UCSD-AML1 (cell line): Measurements from ENCODE around the gene SRGAP2.
"Not testable (repeated sequence)": the region's sequence is repeated elsewhere in the genome, so short reads cannot be mapped to it uniquely, and the experiment has no call there.

ENCODE experiments used
- DNase-seq: peaks from one replicate; lab custom pipeline; 2025; ENCODE audit not compliant: unreplicated experiment; lab: John Stamatoyannopoulos, UW

The SRGAP2 gene

DNA sequence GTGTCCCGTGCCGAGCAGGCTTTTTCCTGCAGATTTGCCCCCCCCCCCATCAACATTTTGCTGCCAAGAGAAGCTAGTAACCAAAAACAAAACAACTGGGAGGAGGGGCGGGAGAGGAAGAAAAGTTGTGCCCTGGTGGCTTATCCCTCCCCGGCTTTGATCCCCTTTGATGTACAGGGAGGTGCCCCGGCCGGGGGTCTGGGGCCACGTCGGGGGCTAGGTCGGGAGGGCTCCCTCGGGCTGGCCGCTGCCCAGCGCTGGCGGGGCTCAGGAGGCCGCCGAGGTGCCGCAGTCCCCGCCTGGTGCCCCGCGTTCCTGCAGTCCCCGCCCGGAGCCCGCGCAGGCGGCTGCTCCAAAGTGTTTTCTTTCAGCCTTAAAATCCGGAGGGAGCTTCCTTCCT is 1.5 kb downstream of the SRGAP2 start:
- DNase-seq: not testable (repeated sequence)

DNA sequence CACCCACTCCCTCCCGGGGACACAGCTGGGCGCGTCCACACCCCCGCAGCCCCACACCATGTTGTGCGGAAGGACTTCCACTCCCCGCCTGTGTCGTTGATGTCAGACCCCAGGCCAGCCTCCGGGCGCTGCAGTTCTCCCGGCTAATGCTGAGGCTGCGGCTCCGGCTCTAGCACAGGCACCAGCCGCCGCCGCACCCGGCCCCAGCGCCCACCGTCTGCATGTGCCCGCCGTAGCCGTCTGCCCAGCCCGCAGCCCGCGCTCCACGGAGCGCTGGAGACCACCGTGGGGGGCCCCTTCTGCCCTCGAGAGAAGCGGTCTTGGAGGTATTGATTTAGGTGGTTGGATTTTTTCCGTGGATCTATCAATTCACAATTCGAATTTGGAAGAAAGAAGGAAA is 2.2 kb downstream of the SRGAP2 start:
- DNase-seq: not testable (repeated sequence)

DNA sequence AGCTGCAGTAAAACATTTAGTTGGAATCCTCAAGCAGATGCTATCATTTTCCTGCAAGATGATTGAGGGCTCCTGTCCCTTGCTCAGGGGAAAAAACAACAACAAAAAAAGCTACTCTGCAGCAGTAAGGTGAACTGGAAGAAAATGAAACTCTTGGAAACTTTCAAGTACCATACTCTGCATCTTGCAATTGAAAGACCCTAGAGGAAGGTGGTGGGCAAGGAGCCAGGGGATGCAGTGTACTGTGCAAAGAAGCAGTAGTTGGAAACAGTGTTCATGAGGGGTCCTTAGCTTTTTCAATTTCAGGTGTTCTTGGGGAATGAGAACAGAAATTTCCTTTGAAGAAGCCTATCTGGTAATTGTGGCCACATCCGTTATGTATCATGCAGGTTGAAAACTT is 7.5 kb downstream of the SRGAP2 start:
- DNase-seq: not testable (repeated sequence)

DNA sequence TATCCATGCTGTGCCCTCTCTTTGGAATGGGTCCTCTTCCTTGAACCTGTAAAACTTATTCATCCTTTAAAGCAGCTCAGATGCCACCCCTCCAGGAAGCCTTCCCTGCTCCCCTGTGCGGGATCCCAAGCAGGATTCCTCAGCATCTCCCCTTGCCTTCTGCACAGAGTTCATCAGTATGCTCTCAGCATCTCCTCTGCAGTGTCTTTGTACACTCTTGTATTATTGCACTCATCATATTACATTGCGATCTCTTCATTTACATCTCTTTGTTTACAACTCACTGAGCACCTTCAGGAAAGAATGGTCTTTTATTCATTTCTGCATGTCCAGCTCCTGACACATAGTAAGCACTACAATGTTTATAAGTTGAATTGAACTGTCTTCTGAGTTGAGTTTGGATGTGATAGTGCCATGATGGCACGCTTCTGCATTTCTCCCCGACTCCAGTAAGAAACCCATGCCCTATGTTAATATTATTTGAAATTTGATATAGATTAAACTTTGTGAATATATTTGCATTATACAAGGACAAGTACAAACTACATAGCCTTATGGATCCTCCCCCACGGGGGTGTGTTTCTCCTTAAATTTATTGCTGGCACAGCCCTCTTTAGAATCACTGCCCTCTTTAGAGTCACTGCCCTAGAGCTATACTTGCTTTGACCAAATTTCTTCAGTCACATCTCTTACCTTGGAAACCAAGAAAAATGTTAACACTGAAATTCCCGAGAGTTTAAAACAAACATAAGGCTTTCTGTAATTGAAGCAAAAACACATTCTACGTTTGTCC is 12.5 kb downstream of the SRGAP2 start:
- not testable (repeated sequence) for DNase-seq

DNA sequence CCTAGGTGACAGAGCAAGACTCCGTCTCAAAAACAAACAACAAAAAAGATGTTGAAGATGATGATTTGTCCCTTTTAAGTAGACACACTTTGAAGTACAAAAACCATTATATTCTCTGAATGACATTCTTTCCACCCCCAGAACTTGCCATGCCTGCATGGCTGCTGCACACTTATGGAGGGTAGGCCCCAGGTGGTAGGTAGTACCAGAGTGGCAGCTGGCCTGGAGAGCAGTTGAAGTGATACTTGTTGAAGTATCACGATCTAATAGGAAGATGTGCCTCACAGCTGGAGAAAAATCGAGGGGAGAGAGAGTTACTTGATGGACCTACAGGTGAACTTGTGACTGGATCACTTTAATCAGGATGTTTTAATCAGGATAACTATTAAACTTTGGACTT is 14.9 kb downstream of the SRGAP2 start:
- DNase-seq: not testable (repeated sequence)

DNA sequence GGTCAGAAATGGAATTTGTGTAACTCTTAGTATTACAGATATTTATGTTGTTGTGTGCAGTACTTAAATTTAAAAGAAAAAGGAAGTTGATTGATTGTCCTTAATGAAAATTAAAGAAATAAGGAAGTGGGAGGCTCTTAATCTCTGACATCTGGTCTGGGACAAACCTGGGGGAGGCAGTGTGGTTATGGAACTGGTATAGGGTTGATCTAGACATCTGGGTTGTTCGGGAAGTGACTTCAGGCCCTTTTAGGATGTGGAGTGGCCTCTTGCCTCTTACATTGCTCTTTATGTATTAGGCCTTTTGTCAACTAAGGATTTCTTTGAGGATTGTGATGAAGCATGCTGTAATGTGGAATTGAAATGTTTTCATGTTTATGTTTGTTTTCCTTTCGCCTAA is 15.4 kb downstream of the SRGAP2 start:
- DNase-seq: not testable (repeated sequence)

DNA sequence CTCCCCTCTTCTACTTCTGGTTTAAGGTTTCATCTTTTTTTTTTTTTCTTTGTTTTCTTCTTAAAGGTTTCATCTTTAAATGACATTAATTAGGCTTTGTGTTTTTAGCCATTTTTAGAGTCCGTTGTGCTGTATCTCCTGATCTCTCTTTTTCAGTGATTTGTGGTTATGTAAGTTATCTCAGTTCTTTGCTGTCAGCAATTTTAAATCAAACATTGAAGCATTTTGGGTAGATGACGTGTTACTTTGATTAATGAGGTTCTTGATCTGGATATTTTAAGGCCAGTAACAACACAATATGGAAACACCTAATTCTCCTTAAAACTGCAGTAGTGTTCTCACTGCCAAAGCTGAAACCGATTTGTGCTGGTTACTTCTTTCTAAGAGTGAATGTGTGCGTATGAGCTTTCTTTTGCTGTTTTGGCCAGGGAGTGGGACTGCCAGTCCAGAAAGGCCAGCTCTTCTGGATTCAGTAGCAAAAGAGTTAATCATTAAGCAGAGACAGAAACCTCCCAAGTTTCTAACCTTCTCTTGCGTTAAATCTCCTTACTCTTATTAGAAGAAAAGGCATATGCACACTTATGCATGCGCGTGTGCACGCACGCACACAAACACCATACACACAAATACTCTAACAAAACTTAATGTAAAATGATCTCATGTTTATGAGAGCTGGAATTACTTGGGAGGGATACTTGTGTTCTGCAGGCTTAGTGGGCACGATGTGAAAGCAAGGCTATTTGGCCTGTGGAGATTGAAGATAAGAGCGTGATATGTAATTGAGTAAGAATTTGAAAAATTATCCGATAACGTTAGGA is 16.4 kb downstream of the SRGAP2 start:
- not testable (repeated sequence) for DNase-seq

DNA sequence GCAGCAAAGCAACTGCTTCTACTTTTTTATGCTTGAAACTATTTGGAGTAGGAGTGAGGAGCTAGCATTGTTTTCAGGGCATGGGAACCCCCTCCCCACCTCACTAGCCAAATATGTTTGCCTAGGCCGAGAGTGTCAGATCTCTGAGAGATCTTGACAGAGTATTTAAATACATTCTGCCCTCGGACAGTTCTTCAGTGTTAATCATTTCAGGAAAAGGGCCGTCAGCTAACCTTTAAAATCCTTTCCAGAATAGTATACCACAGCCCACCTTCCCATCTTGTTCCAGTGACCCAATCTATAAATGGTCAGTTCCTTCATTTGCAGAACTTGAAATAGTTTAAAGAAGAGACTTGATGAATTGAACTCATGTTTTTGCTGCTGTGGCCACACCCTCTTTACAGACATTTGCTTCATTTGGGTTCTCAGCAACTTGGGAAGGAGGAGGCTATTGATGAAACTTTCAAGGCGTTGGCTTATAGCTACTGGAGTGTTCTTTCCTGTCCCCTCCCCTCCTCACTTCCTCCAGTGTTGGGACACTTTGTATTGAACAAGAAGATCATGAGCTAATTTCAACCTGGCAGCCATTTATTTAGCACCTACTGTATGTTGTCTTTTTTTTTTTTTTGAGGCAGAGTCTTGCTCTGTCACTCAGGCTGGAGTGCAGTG is 17.1 kb downstream of the SRGAP2 start:
- DNase-seq: not testable (repeated sequence)

DNA sequence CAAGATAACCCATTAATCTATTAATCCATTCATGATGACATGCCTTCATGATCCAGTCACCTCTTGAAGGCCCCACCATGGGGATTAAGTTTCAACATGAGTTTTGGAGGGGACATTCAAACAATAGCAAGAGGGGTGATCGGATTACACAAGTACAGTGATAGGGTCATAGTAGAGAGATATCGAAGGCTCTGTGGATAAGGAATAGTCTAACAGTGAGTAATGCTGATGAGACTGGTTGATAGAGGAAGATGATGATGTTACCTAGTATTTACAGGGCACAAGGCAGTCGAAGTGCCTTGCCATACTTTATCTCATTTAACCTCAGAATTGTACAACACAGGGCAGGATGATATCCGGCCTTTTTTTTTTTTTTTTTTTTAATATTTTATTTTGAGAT is 18.2 kb downstream of the SRGAP2 start:
- DNase-seq: not testable (repeated sequence)

DNA sequence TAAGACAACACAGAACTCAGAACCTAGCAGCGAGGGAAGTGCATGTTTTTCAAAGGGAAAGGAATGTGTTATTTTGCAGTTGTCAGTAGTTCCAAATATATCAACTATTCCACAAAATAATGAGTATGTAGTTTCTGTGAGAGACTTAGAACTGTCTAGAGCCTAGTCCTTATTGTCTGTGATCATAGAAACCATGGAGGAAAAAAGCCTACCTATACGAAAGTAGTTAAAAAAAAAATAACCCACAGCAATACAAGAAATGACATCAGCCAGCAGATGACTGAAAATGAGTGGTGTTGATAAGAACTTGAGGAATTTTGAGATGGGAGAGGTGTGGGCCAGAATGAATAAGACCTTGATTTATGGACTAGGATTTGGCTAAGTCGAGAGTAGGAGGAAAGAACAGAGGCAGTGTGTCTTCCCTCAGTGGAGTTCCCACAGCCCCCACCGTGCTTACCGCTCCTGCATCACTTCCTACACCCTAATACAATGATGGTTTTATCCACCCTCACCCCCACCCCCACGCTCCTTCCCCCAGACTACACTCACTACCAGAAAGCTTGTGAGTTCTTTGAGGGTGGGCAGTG is 20.9 kb downstream of the SRGAP2 start:
- not testable (repeated sequence) for DNase-seq

DNA sequence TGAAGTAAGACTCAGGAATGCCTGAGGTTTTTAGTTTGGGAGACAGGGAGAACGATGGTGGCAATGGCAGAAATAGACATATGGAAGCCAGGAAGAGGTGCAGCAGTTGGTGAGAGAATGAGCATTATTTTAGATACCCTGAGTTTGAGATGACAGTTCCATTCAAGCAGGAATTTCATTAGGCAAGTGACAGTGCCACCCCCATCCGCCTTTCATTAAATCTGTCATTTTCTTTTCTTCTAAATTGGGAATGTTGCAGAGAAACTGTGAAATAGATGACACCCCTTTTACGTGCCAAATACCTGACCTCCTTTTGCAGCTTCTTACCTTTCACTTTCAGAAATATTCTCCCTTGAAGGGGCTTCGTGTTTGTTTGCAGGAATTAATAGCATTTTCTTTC is 22.0 kb downstream of the SRGAP2 start:
- not testable (repeated sequence) for DNase-seq

DNA sequence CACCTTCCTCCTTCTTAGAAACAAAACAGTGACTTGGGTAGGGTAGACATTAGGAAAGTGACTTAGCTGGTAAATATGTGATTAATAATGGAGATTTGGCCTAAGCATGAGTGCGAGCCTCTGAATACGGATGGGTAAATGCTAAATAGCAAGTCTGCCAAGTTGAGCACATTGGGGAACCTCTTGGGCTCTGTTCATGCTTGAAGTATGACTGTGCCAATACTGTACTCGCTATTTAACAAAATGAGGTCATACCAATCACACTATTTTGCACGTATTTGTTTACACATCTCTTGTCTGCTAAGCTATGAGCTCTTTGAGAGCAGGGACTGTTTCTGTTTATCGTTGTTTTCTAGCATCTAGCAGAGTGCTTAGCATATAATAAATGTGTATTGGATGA is 23.5 kb downstream of the SRGAP2 start:
- DNase-seq: not testable (repeated sequence)

DNA sequence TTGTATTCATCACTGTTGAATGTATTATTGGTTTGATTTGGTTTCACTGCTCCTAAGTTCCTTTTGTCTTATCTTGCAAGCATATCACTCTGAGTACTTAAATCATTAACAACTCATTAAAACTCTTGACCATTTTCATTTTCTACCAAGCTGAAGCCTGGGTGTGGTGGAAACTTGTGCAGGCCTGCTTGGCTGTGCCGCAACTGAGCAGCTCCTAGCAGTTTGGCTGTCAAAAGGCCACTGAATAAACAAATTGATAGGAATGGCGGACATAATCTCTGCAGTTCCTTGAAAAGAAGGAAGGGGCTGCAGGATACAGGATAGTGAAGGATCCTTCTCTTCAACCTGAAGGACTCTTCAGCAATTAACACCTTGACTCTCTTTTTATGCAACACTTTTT is 25.9 kb downstream of the SRGAP2 start:
- DNase-seq: not testable (repeated sequence)

DNA sequence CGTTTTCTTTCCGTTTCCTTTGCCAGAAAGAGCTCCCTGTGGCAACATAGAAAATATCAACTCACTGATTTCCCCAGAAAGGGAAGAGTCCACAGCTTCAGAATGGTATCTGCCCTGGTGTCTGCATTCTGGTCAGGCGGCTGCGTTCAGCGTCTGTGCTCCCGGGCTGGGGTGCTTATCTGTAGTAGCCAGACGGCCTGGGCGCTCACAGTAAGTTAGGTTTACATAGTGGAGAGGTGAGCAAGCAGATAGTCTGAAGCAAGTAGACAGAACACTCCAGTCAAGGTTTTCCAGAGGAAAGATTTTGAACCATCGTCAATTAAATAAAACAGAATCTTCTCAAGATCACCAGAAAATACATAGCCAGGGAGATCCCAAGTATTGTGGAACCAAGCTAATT is 28.6 kb downstream of the SRGAP2 start:
- not testable (repeated sequence) for DNase-seq

DNA sequence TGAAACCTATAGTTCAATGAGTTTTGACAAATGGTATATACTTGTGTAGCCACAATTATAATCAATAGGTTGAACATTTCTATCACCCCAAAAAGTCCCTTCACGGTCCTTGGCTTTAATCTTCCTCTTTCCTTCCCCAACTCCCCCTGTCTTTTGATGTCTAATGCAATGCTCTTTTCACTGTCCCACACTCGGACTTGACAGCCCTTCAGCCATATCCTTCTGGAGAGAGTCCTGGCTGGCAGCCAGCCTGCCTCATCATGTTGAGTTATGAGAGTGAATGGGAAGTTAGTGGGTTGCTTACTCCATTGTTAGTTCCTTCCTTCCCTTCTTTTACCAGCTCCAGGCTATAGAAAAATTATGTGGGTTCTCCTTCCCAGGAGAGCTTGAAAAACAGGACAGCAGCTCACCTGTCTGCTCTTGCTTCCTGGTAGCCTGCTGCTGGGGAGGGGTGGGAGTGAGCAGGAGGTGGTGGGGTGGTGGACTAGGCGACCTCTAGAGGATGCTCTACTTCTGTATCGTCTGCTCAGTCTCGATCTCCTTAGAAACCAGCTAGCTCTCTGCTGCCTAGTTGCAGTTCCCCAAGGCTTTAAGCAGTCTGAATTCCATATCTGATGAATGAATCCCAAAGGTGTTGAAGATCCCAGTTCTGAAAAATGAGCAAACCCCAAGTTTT is 29.8 kb downstream of the SRGAP2 start:
- not testable (repeated sequence) for DNase-seq

DNA sequence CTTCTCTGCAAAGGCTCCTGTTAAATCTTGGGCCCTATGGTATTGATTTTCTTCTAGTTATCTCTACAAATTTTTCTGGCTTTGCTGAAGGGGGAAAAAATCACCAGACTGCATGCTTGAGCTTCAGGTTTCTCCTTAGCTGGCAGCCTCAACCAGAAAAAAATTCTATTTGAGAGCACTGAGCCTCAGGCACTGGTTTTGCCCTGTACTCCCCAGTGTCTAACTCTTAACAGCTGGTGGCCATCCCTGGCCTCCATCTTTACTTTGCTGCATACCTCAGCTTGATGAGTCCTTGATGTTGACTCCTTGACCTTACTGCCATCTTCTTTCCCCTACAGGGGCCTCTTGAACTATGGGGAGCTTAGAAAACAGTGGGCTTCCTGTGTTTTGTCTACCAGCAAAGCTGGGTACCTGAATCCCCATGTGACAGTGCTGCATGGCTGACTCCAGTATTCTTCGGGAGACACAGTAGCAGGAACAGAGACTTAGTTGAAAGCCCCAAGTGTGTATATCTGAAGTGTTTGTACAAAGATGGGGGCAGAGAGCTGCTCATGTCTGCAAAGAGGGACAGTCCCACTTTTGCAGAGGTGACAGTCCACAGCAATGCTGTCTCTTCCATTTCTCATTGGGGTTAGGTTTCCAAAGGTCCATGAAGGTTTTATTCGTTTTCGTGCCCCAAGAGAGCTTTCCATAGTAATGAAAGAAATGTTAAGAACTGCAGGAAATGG is 31.0 kb downstream of the SRGAP2 start:
- DNase-seq: not testable (repeated sequence)

DNA sequence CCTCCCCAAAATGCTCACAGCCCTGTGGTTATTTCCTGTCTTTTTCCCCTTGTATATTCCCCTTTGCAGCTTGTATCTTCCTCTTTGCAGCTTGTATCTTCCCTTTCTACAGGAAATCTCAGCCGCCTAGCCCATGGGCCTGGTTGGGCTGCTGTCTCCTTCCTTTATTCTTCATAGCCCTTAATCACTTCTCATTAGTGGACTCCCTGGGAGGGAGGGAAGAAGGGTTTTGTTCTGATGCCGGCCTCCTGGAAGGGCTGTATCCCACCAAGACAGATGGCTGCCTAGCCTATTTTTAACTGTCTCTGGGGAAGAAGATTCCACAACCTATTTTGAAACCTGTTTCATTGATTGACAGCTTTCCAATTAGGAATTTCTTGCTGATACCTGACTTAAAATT is 31.8 kb downstream of the SRGAP2 start:
- not testable (repeated sequence) for DNase-seq

DNA sequence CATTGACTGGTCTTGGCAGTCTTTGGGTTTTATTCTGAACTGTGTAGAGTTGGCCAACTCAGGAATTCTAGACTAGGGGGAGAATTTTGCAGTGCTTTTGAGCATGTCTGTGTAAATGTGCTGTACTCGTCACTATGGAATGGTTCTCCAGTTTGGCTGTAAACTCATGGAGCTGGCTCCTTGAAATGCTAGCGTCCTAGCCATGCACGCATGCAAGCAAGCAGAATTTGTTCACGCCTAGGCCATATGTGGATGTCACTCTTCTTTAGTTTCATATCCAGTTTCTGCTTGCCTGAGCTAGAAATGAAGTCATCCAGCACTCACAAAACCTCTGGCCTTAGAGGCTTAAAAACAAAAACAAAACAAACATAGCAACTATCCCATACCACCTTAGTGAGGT is 36.9 kb downstream of the SRGAP2 start:
- DNase-seq: not testable (repeated sequence)

DNA sequence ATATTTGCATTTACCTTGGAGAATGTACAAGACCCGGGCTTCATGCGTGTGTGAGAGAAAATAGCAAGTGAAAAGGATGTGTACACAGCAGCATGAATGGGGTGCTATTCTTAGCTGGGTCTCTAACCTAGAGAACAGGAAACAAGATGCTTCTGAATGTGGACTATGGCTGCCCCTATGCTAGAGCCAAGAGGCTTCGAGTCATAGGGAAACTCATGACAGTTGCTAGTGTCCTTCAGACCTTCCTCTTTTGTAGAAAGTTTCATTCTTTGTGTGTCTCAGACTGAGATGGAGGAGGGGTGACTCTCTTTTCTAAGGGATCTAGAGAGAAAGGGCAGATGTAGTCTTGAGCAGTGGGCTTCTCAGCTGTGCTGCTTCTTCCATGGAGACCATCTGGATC is 40.0 kb downstream of the SRGAP2 start:
- DNase-seq: not testable (repeated sequence)

DNA sequence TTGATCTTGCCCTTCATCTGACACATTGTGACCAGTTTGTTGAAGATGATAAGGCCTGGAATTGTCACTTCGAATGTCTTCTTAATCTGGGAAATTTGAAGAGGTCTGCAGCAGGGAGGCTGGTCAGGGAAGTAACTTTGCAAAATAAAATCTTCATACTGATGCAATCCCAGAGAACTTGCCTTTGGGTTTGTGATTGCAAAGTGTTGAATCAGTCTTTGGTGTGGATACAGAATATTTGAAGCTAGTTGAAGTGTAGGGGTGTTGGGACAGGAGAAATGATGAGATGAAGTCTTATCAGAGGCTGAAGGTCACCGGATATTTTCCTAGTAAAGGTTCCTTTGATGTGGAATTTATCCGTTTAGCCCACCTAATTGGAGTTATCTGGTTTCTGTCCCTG is 42.1 kb downstream of the SRGAP2 start:
- DNase-seq: not testable (repeated sequence)
